KG1 (cell line): ENCODE results near the gene DDX52.

ENCODE experiments used
- DNase-seq: peaks from one replicate; lab custom pipeline; 2025; lab: John Stamatoyannopoulos, UW

The DDX52 gene

GRCh38 chr17:37574427-37574826 lies 68.8 kb downstream of the DDX52 start:
- no peak for DNase-seq

GRCh38 chr17:37571674-37572073 lies 71.6 kb downstream of the DDX52 start:
- DNase-seq = no peak

- no peak for DNase-seq
Observed at GRCh38 chr17:37570527-37571093, 72.6 kb downstream of the DDX52 start.

DNA sequence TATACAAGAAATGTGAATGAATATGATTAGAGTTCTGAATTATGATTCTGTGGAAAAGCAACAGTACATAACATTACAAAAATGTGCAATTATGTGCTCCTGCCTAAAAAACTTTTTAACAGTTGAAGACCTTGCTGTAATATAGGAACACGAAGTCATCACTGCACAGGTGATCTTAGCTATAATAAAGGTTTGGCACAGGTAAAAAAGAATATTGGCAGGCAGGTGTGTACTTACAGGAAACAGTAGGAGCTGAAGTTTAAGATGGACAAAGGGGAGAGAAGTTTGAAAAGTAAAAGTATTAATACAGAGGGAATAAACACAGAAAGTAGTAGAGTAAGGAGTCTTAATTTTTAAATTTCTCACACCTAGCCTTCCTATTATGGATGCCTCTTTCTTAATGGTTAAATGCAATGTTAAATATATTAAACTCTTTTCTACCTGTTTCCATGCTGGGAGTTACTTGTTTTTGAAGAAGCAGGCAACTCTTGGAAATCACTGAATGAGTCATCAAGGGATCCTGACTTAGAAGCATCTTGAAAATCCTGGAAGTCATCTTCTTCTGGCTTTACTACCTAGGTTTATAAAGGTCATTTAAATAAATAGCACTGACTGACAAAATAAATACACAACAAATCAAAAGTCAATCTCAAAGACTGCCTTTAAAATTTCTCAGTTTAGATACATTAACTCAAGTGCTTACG lies 74.7 kb downstream of the DDX52 start:
- DNase-seq = no peak

DNA sequence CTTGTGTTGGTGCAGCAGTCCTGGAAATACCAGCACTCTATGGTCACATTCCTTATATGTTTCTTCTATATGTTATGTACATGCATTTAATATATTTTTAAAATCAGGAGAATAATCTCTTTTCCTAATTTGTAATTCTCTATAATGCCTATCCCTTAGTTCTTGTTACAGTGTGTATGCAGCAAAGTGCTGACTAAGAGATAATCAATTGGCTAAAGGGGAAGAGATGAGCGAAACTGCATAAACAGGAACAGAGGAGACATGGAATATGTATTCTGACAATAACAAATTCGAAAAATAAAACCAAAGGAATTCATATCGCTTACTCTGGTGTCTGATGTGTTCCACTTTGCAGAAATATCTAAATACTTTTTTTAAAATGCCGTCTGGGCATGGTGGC lies 75.7 kb downstream of the DDX52 start:
- no peak for DNase-seq

DNA sequence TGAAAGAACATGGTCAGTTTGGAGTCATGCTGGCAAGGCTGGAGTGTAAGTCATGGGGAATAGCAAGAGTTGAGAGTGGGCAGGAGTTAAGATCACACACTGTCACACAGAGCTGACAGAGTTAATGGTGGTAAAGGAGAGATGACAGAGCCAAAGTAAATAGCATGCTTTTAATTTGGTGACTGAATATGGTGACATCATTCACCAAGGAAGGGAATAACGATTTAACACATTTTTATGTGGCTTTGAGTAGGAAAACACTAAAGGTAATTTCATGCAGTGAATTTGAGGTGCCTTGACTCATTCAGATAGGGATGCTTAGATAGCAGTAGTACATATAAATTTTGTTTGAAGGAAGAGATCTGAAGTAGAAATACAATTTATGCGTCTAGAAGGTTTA lies 76.1 kb downstream of the DDX52 start:
- DNase-seq = no peak

- DNase-seq = no peak
Observed at GRCh38 chr17:37564252-37564651, 79.0 kb downstream of the DDX52 start.

- DNase-seq = no peak
Observed at GRCh38 chr17:37562016-37562745, 81.1 kb downstream of the DDX52 start.
